Neural crest cell (in vitro differentiated cells): ENCODE results near the gene GALNT16. TPM values are rescaled to one million over a fixed set of nuclear protein-coding genes. Genes with fewer than 3 reads are reported as not detected.
"Not testable (repeated sequence)": the region's sequence is repeated elsewhere in the genome, so short reads cannot be mapped to it uniquely, and the experiment has no call there.

Experiments
- DNase-seq: peaks from one replicate; pipeline ENCODE4 v3.0.0; 2021; ENCODE audit warnings: low read depth, mixed read lengths, low spot score
- H3K27ac Mint-ChIP-seq: one replicate; pipeline ENCODE4 v1.8.0; 2021; ENCODE audit warnings: mild to moderate bottlenecking, mixed read lengths; ENCODE audit not compliant: unreplicated experiment
- H3K27me3 Mint-ChIP-seq: 2 replicates; pipeline ENCODE4 v1.8.0; 2021; ENCODE audit warnings: low read depth, mild to moderate bottlenecking, mixed read lengths
- H3K36me3 Mint-ChIP-seq: 2 replicates; pipeline ENCODE4 v1.8.0; 2021; ENCODE audit warnings: low read depth, mild to moderate bottlenecking, mixed read lengths
- H3K4me1 Mint-ChIP-seq: 2 replicates; pipeline ENCODE4 v1.8.0; 2021; ENCODE audit warnings: mixed read lengths
- H3K4me3 Mint-ChIP-seq: one replicate; pipeline ENCODE4 v1.8.0; 2021; ENCODE audit warnings: mild to moderate bottlenecking, mixed read lengths
- H3K9me3 Mint-ChIP-seq: 2 replicates; pipeline ENCODE4 v1.8.0; 2021; ENCODE audit warnings: mixed read lengths
- CTCF ChIP-seq: fragments of 200-600 bp; sonication (generic); conservative IDR thresholded peaks from 2 replicates; pipeline ENCODE4 v1.5.0; 2021; ENCODE audit warnings: antibody characterized with exemption, mild to moderate bottlenecking
- total RNA-seq: library from RNA; stranded (reverse); gene quantifications from 2 replicates; pipeline ENCODE4 v1.2.1, GENCODE V29; 2021

GALNT16 gene
- total RNA-seq, 1 donor from 2014 or later: 20.1 TPM

GRCh38 chr14:69269381-69269780 is 9.4 kb downstream of the GALNT16 start:
- H3K4me1 Mint-ChIP-seq: peaks cover 3% of the 10 kb centered on the region
- H3K9me3 Mint-ChIP-seq: no peaks in the 10 kb centered on the region
- H3K27ac Mint-ChIP-seq: no peak overlapping the region
- no peak for DNase-seq
- H3K36me3 Mint-ChIP-seq: no peaks in the 10 kb centered on the region
- no peak for TF ChIP-seq CTCF
- H3K27me3 Mint-ChIP-seq: no peaks in the 10 kb centered on the region
- H3K4me3 Mint-ChIP-seq: no peak overlapping the region

- no peaks in the 10 kb centered on the region for H3K27me3 Mint-ChIP-seq
- no peak overlapping the region for H3K4me3 Mint-ChIP-seq
- H3K36me3 Mint-ChIP-seq: no peaks in the 10 kb centered on the region
- DNase-seq: no peak
- H3K27ac Mint-ChIP-seq: no peak overlapping the region
- peaks cover 3% of the 10 kb centered on the region for H3K4me1 Mint-ChIP-seq
- H3K9me3 Mint-ChIP-seq: no peaks in the 10 kb centered on the region
- TF ChIP-seq CTCF: no peak
These were observed 10.1 kb downstream of the GALNT16 start for GRCh38 chr14:69270097-69270496.

- no peak for DNase-seq
- H3K36me3 Mint-ChIP-seq: no peaks in the 10 kb centered on the region
- no peaks in the 10 kb centered on the region for H3K9me3 Mint-ChIP-seq
- H3K27me3 Mint-ChIP-seq: no peaks in the 10 kb centered on the region
- no peak for TF ChIP-seq CTCF
- peaks cover 3% of the 10 kb centered on the region for H3K4me1 Mint-ChIP-seq
- no peak overlapping the region for H3K4me3 Mint-ChIP-seq
- H3K27ac Mint-ChIP-seq: no peak overlapping the region
These were observed 11.1 kb downstream of the GALNT16 start for GRCh38 chr14:69270795-69271708.

GRCh38 chr14:69274321-69274720 is 14.4 kb downstream of the GALNT16 start:
- Mint-ChIP-seq H3K36me3 (peaks cover 5% of the 10 kb centered on the region), H3K27ac (no peak overlapping the region), H3K4me1 (peaks cover 3% of the 10 kb centered on the region), H3K9me3 (no peaks in the 10 kb centered on the region), H3K4me3 (no peak overlapping the region), H3K27me3 (no peaks in the 10 kb centered on the region)
- DNase-seq: no peak
- TF ChIP-seq CTCF: no peak

GRCh38 chr14:69275331-69275730 is 15.4 kb downstream of the GALNT16 start:
- Mint-ChIP-seq H3K36me3 (peaks cover 5% of the 10 kb centered on the region), H3K4me3 (no peak overlapping the region), H3K27me3 (no peaks in the 10 kb centered on the region), H3K4me1 (peaks cover 3% of the 10 kb centered on the region), H3K9me3 (no peaks in the 10 kb centered on the region), H3K27ac (no peak overlapping the region)
- TF ChIP-seq CTCF: no peak
- no peak for DNase-seq

GRCh38 chr14:69277356-69277755 is 17.4 kb downstream of the GALNT16 start:
- H3K36me3 Mint-ChIP-seq, H3K4me3 Mint-ChIP-seq, H3K9me3 Mint-ChIP-seq, H3K27ac Mint-ChIP-seq, DNase-seq, H3K4me1 Mint-ChIP-seq, H3K27me3 Mint-ChIP-seq: not testable (repeated sequence)
